HUES48 (cell line): ENCODE data around the gene KDM2B.

Experiments
- H3K27ac ChIP-seq: one replicate; pipeline ENCODE4 v1.7.0; 2013; ENCODE audit warnings: low read depth, low read length, inconsistent platforms
- H3K27me3 ChIP-seq: 2 replicates; pipeline ENCODE4 v1.6.1; 2013; ENCODE audit warnings: mild to moderate bottlenecking, low read length; ENCODE audit not compliant: control insufficient read depth, insufficient read depth
- H3K36me3 ChIP-seq: 2 replicates; pipeline ENCODE4 v1.6.1; 2013; ENCODE audit warnings: low read length; ENCODE audit not compliant: control insufficient read depth, insufficient read depth
- H3K4me1 ChIP-seq: 2 replicates; pipeline ENCODE4 v1.6.1; 2013; ENCODE audit warnings: mild to moderate bottlenecking, low read length; ENCODE audit not compliant: control insufficient read depth, insufficient read depth
- H3K4me3 ChIP-seq: 2 replicates; pipeline ENCODE4 v1.5.1; 2013; ENCODE audit warnings: mild to moderate bottlenecking, low read depth, low read length
- H3K9ac ChIP-seq: 2 replicates; pipeline ENCODE4 v1.6.1; 2013; ENCODE audit warnings: mild to moderate bottlenecking, low read depth, low read length, moderate library complexity
- H3K9me3 ChIP-seq: 2 replicates; pipeline ENCODE4 v1.6.1; 2013; ENCODE audit warnings: low read length; ENCODE audit not compliant: control insufficient read depth, insufficient read depth

The KDM2B gene

DNA sequence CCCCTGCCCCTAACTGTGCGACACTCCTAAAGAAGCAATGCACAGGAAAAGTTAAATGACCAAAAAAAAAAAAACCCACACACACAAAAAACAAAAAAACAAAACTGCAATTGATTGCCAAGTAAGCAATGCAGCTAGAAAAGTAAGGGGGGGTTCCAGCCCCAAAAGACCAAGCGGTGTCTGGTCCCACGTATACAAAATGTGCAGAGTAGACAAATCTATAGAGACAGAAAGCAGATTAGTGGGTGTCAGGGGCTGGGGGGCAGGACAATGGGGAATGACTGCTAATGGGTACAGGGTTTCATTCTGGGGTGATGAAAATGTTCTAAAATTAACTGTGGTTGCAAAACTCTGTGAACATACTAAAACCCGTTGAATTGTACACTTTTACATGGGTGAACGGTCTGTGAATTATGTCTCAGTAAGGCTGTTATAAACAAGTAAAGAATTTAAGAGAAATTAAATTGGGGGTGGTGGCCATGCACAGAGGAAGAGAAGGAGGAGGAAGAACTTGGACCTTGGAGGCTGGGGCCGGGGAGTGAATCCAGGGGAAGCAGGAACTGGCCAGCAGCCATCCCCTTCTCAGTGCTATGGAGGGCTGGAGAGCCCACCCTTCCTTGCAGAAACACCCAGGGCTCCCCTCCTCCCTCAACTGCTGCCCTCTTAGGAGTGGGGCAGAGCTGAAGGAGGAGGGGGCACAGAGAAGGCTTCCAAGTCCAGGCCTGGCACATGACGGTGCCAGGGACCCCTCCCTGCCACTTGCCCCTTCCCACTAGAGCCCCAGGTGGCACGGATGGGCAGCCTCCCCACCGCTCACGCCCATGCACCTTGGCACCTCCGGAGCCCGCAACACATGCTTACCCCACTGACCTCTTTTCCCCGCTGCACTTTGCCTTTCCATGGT, 45.4 kb downstream of the KDM2B start:
- H3K9me3 ChIP-seq = no peaks in the 10 kb centered on the region
- peaks cover 41% of the 10 kb centered on the region for H3K4me1 ChIP-seq
- H3K27ac ChIP-seq = peak overlapping the region; percentile 66
- H3K36me3 ChIP-seq = peaks cover 45% of the 10 kb centered on the region
- H3K9ac ChIP-seq = no peak overlapping the region
- H3K4me3 ChIP-seq = peak overlapping the region; percentile 49; the same call in 1 of the 2 replicates
- peaks cover 7% of the 10 kb centered on the region; the same call in 1 of the 2 replicates for H3K27me3 ChIP-seq

DNA sequence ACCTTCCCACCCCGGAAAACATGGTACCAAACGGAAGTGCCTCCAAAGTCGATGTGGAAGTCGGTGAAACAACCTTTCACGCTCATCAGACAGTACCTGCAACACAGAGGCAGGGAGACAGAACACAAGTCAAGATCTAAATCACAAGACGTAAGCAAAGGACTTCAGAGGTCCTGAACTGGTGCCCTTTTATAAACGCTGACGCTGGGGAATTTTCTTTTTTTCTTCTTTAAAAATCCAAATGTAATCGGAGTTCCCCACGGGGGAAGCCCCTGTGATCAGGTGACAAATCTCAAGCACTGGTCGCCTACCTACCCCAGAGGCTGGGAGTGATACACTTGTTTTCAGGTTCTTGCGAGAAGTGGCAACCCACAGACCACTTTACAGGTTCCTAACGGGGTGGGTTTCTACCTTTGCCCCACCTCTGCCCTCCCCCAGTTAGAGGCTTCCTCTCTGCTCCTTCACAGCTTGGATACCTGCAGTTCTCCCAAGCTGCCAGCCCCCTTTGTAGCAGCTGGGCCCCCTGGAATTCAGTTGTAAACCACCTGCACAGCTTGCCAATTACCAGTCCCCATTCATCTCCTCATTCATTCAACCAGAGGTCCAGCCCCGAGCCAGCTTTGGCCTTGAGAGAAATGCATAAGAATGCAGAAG, 46.2 kb downstream of the KDM2B start:
- H3K9me3 ChIP-seq = no peaks in the 10 kb centered on the region
- peaks cover 41% of the 10 kb centered on the region for H3K4me1 ChIP-seq
- peaks cover 7% of the 10 kb centered on the region; the same call in 1 of the 2 replicates for H3K27me3 ChIP-seq
- H3K4me3 ChIP-seq = no peak overlapping the region
- peaks cover 37% of the 10 kb centered on the region for H3K36me3 ChIP-seq
- H3K9ac ChIP-seq = no peak overlapping the region
- peak overlapping the region; percentile 39 for H3K27ac ChIP-seq

DNA sequence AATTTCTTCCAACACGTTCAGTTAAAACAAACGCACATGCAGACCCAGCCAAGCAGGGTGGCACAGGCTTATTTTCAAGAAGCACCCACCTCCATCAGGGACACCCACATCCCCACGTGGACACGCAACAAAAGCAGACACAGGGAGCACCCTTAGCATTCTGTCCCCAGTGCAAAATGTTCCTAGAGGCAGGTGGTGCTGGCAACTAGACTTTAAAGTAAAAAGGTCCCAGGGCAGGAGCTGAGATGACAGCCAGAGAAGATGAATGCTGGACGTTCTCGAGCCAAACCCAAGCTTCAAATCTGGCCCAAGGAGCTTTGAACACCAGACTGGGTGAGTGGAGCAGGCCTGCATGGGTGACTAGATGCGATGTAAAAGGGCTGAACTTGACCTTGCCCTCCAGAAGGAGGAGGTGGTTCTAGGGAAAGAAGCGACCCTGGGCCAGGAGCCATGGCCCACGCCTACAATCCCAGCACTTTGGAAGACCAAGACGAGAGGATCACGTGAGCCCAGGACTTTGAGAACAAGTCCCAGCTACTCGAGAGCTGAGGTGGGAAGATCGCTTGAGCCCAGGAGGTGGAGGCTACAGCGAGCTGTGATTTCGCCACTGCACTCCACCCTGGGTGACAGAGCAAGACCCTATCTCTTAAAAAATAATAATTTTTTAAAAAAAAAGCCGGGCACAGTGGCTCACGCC, 47.3 kb downstream of the KDM2B start:
- H3K4me1 ChIP-seq = peaks cover 36% of the 10 kb centered on the region

DNA sequence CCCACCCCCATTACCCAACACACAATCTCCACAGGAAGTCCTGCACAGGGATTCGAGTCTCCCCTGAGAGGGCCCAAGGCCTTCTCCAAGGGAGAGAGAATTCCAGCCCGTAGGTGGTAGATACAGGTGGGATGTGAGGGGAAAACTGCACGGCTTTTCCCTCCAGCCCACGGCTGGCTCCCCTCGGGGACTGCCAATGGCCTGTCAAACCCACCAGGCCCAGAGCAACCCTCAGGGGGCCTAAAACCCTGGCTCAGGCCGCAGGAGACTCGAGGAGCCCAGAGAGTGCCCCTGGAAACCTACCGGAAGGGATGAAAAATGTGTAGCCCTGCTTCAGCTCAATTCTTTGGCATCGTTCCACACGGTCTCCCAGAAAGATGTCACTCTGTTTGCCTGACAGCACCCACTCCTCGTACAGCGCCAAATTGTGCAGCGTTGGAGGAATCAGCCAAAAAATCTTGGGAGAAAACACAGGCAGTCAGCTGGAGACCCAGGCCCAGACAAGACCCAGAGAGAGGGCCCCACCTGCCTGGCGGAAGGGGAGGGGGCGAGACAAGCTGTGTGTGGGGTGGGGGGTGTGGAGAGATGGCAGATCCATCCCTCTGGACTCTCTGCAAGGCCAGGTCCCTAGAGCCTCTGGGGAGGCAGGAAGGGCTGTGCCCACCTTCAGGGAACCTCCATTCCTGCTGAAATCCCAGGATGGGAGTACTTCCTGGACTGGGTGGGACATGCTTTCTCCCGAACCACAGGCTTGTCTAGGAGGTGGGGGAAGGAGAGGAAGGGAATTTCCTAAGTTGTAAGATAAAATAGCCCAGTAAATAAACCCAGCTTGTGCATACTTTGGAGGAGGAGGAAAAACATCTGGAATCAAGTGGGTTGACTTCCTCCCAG, 48.1 kb downstream of the KDM2B start:
- Histone ChIP-seq H3K9ac (no peak overlapping the region), H3K27me3 (no peaks in the 10 kb centered on the region), H3K4me1 (peaks cover 33% of the 10 kb centered on the region), H3K36me3 (peaks cover 51% of the 10 kb centered on the region), H3K9me3 (no peaks in the 10 kb centered on the region), H3K4me3 (no peak overlapping the region), H3K27ac (no peak overlapping the region)

More for the DNA sequence above, 47.3 kb downstream of the KDM2B start:
- peaks cover 3% of the 10 kb centered on the region; the same call in 1 of the 2 replicates for H3K27me3 ChIP-seq
- H3K9me3 ChIP-seq = no peaks in the 10 kb centered on the region
- no peak overlapping the region for H3K4me3 ChIP-seq
- no peak overlapping the region for H3K9ac ChIP-seq
- H3K27ac ChIP-seq = no peak overlapping the region
- peaks cover 45% of the 10 kb centered on the region for H3K36me3 ChIP-seq

DNA sequence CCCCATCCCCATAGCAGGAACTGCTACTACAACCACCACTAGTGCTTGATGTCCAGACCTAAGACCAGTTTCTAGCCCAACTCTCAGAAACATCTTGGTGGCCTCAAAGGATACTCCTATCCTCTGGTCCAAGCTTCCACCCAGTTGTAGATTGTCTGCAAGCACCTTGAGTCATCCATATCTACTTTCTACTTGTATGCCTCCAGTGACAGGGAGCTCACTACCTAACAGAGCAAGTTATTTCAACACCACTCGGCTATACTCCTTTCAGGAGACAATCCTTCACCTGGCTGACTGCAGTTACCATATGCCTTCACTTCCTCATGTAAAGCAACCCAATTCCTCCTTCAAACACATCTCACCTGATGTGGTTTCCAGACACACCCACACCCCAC, 49.5 kb downstream of the KDM2B start:
- Histone ChIP-seq H3K4me1 (peaks cover 28% of the 10 kb centered on the region), H3K9ac (no peak overlapping the region), H3K9me3 (no peaks in the 10 kb centered on the region), H3K27me3 (no peaks in the 10 kb centered on the region), H3K4me3 (no peak overlapping the region), H3K36me3 (peaks cover 56% of the 10 kb centered on the region), H3K27ac (peak overlapping the region; percentile 68)

- Histone ChIP-seq H3K36me3 (peaks cover 60% of the 10 kb centered on the region), H3K4me3 (no peak overlapping the region), H3K9me3 (no peaks in the 10 kb centered on the region), H3K9ac (0 out of 2 replicates have a peak overlapping the region, but pooled peaks have one; percentile 4), H3K27me3 (no peaks in the 10 kb centered on the region), H3K27ac (peak overlapping the region; percentile 68), H3K4me1 (peaks cover 23% of the 10 kb centered on the region)
Measured at GRCh38 chr12:121530600-121531355, 50.0 kb downstream of the KDM2B start.

- H3K27ac ChIP-seq = no peak overlapping the region
- no peak overlapping the region for H3K4me3 ChIP-seq
- H3K36me3 ChIP-seq = peaks cover 73% of the 10 kb centered on the region
- no peak overlapping the region for H3K9ac ChIP-seq
- H3K9me3 ChIP-seq = no peaks in the 10 kb centered on the region
- no peaks in the 10 kb centered on the region for H3K27me3 ChIP-seq
- peaks cover 13% of the 10 kb centered on the region for H3K4me1 ChIP-seq
Measured at GRCh38 chr12:121529184-121529583, 51.6 kb downstream of the KDM2B start.

DNA sequence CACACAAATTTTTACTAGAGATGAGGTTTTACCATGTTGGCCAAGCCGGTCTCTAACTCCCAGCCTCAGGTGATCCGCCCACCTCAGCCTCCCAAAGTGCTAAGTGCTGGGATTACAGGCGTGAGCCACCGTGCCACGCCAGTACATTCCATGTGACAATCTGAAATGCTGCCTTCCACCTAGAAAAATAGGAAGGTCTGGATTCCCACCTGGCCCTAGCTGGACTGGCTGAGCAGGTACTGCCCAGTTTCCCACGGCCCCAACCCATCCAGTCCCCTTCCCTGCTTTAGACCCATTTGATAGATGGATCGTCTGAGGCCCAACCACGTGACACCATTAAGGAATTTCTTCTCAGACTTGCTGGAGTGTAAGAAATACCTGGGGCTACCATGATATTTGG, 55.4 kb downstream of the KDM2B start:
- no peaks in the 10 kb centered on the region for H3K27me3 ChIP-seq
- H3K9me3 ChIP-seq = no peaks in the 10 kb centered on the region
- H3K9ac ChIP-seq = no peak overlapping the region
- peaks cover 70% of the 10 kb centered on the region for H3K36me3 ChIP-seq
- 0 out of 2 replicates have a peak, but pooled peaks cover 3% of the 10 kb centered on the region for H3K4me1 ChIP-seq
- H3K4me3 ChIP-seq = no peak overlapping the region
- H3K27ac ChIP-seq = no peak overlapping the region

DNA sequence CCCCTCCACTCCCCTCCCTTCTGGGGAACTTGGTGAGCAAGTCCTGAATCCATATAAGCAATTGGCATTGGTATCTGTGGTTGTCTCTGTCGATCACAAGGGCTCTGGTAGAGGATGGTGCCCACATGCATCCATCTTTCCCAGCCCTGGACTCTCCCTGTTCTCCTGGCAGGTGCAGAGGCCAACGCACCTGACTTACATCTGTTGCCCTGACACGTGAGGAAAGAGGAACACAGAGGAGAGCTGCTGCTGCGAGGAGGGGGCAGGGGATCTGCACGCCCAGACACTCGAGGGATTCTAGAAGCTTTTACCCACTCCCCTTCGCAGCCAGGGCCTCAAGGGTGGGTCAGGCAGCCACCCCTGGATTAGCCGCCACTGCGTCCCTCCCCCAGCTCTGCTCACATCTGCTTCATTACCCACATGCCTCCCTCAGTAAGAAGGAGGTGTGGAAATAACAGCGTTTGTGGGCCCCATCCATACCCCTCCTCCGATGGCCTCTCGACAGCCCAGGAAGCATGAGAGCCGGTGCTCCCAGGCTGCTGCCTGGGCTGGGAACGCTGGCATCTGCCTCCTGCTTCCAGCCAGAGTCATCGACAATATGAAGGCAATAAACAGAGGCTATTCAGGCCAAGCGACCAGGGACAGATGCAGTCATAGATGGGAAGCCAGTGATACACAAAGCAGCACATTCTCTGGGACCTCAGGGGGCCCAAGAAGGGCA, 56.5 kb downstream of the KDM2B start:
- H3K9ac ChIP-seq = no peak overlapping the region
- no peak overlapping the region for H3K27ac ChIP-seq
- H3K27me3 ChIP-seq = no peaks in the 10 kb centered on the region
- H3K9me3 ChIP-seq = no peaks in the 10 kb centered on the region
- H3K36me3 ChIP-seq = peaks cover 78% of the 10 kb centered on the region
- 0 out of 2 replicates have a peak, but pooled peaks cover 3% of the 10 kb centered on the region for H3K4me1 ChIP-seq
- H3K4me3 ChIP-seq = no peak overlapping the region
